Stomach (tissue), 4 donors: ENCODE data around the gene MAN2A1.

Experiments used
- CTCF ChIP-seq, 7 experiments: fragments of 450-650 bp in 4 of 7; fragments of 200-600 bp in 3 of 7; sonication (generic) in 3 of 7; IDR thresholded peaks; one replicate each; pipeline ENCODE4 v1.5.1; 2016 to 2019; ENCODE audit warnings: antibody characterized with exemption in 7 of 7, control low read depth in 2 of 7, mild to moderate bottlenecking in 1 of 7
- EP300 ChIP-seq: sonication (generic); formaldehyde crosslinking; IDR thresholded peaks from one replicate; pipeline ENCODE4 v1.6.1; 2017; ENCODE audit warnings: antibody characterized with exemption
- POLR2A ChIP-seq, 4 donors: fragments of 450-650 bp; IDR thresholded peaks; one replicate each; pipeline ENCODE4 v1.6.1; 2016; ENCODE audit warnings: antibody characterized with exemption in 4 of 4, control low read depth in 2 of 4, mild to moderate bottlenecking in 1 of 4, moderate library complexity in 1 of 4

- no peak for TF ChIP-seq CTCF (IDR thresholded peaks at IDR 0.05)
- TF ChIP-seq EP300 = no peak
- TF ChIP-seq POLR2A (IDR thresholded peaks at IDR 0.05) = no peak
Measured at GRCh38 chr5:109899163-109899535, 209.4 kb downstream of the MAN2A1 start.
